ENCODE results near the gene NEURL3. TPM values are rescaled to one million over a fixed set of nuclear protein-coding genes. Genes with fewer than 3 reads are reported as not detected.

The NEURL3 gene
- total and polyA plus RNA-seq, 2 of the 8 experiments (the other 6 are each of a cell fraction or from before 2014, with no cell fraction given), result not detected

- TF ChIP-seq, protein P1, sequence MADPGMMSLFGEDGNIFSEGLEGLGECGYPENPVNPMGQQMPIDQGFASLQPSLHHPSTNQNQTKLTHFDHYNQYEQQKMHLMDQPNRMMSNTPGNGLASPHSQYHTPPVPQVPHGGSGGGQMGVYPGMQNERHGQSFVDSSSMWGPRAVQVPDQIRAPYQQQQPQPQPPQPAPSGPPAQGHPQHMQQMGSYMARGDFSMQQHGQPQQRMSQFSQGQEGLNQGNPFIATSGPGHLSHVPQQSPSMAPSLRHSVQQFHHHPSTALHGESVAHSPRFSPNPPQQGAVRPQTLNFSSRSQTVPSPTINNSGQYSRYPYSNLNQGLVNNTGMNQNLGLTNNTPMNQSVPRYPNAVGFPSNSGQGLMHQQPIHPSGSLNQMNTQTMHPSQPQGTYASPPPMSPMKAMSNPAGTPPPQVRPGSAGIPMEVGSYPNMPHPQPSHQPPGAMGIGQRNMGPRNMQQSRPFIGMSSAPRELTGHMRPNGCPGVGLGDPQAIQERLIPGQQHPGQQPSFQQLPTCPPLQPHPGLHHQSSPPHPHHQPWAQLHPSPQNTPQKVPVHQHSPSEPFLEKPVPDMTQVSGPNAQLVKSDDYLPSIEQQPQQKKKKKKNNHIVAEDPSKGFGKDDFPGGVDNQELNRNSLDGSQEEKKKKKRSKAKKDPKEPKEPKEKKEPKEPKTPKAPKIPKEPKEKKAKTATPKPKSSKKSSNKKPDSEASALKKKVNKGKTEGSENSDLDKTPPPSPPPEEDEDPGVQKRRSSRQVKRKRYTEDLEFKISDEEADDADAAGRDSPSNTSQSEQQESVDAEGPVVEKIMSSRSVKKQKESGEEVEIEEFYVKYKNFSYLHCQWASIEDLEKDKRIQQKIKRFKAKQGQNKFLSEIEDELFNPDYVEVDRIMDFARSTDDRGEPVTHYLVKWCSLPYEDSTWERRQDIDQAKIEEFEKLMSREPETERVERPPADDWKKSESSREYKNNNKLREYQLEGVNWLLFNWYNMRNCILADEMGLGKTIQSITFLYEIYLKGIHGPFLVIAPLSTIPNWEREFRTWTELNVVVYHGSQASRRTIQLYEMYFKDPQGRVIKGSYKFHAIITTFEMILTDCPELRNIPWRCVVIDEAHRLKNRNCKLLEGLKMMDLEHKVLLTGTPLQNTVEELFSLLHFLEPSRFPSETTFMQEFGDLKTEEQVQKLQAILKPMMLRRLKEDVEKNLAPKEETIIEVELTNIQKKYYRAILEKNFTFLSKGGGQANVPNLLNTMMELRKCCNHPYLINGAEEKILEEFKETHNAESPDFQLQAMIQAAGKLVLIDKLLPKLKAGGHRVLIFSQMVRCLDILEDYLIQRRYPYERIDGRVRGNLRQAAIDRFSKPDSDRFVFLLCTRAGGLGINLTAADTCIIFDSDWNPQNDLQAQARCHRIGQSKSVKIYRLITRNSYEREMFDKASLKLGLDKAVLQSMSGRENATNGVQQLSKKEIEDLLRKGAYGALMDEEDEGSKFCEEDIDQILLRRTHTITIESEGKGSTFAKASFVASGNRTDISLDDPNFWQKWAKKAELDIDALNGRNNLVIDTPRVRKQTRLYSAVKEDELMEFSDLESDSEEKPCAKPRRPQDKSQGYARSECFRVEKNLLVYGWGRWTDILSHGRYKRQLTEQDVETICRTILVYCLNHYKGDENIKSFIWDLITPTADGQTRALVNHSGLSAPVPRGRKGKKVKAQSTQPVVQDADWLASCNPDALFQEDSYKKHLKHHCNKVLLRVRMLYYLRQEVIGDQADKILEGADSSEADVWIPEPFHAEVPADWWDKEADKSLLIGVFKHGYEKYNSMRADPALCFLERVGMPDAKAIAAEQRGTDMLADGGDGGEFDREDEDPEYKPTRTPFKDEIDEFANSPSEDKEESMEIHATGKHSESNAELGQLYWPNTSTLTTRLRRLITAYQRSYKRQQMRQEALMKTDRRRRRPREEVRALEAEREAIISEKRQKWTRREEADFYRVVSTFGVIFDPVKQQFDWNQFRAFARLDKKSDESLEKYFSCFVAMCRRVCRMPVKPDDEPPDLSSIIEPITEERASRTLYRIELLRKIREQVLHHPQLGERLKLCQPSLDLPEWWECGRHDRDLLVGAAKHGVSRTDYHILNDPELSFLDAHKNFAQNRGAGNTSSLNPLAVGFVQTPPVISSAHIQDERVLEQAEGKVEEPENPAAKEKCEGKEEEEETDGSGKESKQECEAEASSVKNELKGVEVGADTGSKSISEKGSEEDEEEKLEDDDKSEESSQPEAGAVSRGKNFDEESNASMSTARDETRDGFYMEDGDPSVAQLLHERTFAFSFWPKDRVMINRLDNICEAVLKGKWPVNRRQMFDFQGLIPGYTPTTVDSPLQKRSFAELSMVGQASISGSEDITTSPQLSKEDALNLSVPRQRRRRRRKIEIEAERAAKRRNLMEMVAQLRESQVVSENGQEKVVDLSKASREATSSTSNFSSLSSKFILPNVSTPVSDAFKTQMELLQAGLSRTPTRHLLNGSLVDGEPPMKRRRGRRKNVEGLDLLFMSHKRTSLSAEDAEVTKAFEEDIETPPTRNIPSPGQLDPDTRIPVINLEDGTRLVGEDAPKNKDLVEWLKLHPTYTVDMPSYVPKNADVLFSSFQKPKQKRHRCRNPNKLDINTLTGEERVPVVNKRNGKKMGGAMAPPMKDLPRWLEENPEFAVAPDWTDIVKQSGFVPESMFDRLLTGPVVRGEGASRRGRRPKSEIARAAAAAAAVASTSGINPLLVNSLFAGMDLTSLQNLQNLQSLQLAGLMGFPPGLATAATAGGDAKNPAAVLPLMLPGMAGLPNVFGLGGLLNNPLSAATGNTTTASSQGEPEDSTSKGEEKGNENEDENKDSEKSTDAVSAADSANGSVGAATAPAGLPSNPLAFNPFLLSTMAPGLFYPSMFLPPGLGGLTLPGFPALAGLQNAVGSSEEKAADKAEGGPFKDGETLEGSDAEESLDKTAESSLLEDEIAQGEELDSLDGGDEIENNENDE (IDR thresholded peaks at IDR 0.05; ENCODE audit: insufficient replicate concordance, low read length), result no peak
- TF ChIP-seq, protein P2, sequence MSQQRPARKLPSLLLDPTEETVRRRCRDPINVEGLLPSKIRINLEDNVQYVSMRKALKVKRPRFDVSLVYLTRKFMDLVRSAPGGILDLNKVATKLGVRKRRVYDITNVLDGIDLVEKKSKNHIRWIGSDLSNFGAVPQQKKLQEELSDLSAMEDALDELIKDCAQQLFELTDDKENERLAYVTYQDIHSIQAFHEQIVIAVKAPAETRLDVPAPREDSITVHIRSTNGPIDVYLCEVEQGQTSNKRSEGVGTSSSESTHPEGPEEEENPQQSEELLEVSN (IDR thresholded peaks at IDR 0.05), result no peak
- TF ChIP-seq, protein P3, sequence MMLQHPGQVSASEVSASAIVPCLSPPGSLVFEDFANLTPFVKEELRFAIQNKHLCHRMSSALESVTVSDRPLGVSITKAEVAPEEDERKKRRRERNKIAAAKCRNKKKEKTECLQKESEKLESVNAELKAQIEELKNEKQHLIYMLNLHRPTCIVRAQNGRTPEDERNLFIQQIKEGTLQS (IDR thresholded peaks at IDR 0.05; ENCODE audit: insufficient read depth, low read depth, low read length), result no peak
- TF ChIP-seq, protein P4, sequence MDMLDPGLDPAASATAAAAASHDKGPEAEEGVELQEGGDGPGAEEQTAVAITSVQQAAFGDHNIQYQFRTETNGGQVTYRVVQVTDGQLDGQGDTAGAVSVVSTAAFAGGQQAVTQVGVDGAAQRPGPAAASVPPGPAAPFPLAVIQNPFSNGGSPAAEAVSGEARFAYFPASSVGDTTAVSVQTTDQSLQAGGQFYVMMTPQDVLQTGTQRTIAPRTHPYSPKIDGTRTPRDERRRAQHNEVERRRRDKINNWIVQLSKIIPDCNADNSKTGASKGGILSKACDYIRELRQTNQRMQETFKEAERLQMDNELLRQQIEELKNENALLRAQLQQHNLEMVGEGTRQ (IDR thresholded peaks at IDR 0.05; ENCODE audit: low read length), result no peak
- TF ChIP-seq TBP (IDR thresholded peaks at IDR 0.05; ENCODE audit: low read depth, low read length) (no peak), KDM4A (IDR thresholded peaks at IDR 0.05; ENCODE audit: low read depth, low read length, severe bottlenecking) (no peak), SIX5 (IDR thresholded peaks at IDR 0.05; ENCODE audit: low read depth, low read length) (no peak), JUND (IDR thresholded peaks at IDR 0.05; ENCODE audit: low read length) (no peak), RXRA (IDR thresholded peaks at IDR 0.05; ENCODE audit: insufficient read depth, low read depth, low read length) (no peak)
These were observed 21.1 kb downstream of the NEURL3 start (continued) for GRCh38 chr2:96484091-96484490.

Data from H1 (cell line).